NT2/D1 (cell line): ENCODE results near the gene KCNH3.

Experiments
- DNase-seq: peaks from one replicate; pipeline ENCODE4 v3.0.0-alpha.2; 2011; ENCODE audit warnings: low read depth, low spot score
- H3K27me3 ChIP-seq: 2 replicates; pipeline ENCODE4 v1.6.0; 2011; ENCODE audit warnings: mild to moderate bottlenecking; ENCODE audit not compliant: insufficient read length, insufficient read depth
- H3K36me3 ChIP-seq: 2 replicates; pipeline ENCODE4 v1.6.1; 2011; ENCODE audit warnings: mild to moderate bottlenecking, low read length, mixed read lengths; ENCODE audit not compliant: insufficient read depth, insufficient read length
- H3K4me1 ChIP-seq: 2 replicates; pipeline ENCODE4 v1.5.1; 2011; ENCODE audit not compliant: insufficient read depth, insufficient read length
- H3K4me3 ChIP-seq: 2 replicates; pipeline ENCODE4 v1.5.1; 2011; ENCODE audit warnings: low read depth; ENCODE audit not compliant: insufficient read length
- H3K9ac ChIP-seq: 2 replicates; pipeline ENCODE4 v1.6.0; 2011; ENCODE audit warnings: low read depth; ENCODE audit not compliant: insufficient read length
- H3K9me3 ChIP-seq: 2 replicates; pipeline ENCODE4 v1.5.1; 2011; ENCODE audit warnings: mild to moderate bottlenecking, low read length; ENCODE audit not compliant: insufficient read depth
- SUZ12 ChIP-seq: IDR thresholded peaks from 2 replicates; pipeline ENCODE4 v1.6.1; 2011; ENCODE audit not compliant: insufficient read length, insufficient read depth; ENCODE audit errors: extremely low read depth
- YY1 ChIP-seq: IDR thresholded peaks from 2 replicates; pipeline ENCODE4 v1.6.1; 2011; ENCODE audit not compliant: insufficient read length, insufficient read depth
- ZNF274 ChIP-seq: IDR thresholded peaks from 2 replicates; pipeline ENCODE4 v1.6.1; 2011; ENCODE audit warnings: mild to moderate bottlenecking, low read depth, low read length

KCNH3 gene

GRCh38 chr12:49537231-49537751 lies 1.5 kb upstream of the KCNH3 start:
- DNase-seq: no peak
- peak overlapping the region; percentile 51 for H3K4me3 ChIP-seq
- no peak for TF ChIP-seq YY1
- no peak for TF ChIP-seq ZNF274
- no peak for TF ChIP-seq SUZ12
- no peaks in the 10 kb centered on the region for H3K9me3 ChIP-seq
- H3K4me1 ChIP-seq: peaks cover 17% of the 10 kb centered on the region
- H3K27me3 ChIP-seq: peaks cover 61% of the 10 kb centered on the region
- peak overlapping the region; percentile 61 for H3K9ac ChIP-seq
- no peaks in the 10 kb centered on the region for H3K36me3 ChIP-seq

DNA sequence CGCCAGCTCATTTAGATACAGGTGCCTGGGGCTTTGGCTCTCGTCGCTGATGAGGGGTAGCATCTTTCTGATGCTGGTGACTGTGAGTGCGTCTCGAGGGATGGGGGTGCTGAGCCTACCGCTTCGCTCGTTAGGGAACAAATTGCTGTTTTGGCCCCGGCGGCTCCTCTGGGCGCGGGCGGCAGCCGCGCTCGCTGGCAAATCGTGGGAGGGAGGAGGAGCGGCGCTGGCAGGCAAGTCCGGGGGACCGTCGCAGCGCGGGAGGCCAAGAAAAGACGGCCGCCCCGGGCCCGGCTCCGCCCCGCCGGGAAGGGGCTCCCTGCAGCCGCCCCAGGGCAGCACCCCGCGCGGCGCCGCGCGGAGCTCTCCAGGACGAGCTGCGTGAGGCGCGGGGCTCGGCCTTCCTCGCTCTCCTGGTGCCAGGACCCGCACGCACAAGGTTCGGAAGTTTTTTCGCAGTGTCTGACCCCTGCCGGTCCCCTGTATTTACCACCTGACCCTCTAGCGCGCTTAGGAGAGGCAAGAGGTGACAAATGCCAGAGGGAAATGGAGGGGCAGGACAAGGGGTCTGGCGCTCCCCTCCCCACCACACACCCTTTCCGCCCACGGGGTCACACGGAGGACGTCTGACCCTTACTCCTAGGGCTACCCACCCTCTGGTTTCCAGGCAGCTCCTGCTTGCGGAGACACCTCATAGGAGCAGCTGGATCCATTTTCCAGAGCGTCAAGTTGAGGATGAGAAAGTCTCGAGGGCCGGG lies 899 bp upstream of the KCNH3 start:
- peak overlapping the region; percentile 64 for H3K9ac ChIP-seq
- peaks cover 61% of the 10 kb centered on the region for H3K27me3 ChIP-seq
- TF ChIP-seq YY1: no peak
- TF ChIP-seq SUZ12: peak; percentile 75

GRCh38 chr12:49539406-49540228 lies 787 bp downstream of the KCNH3 start:
- peaks cover 61% of the 10 kb centered on the region for H3K27me3 ChIP-seq
- H3K9me3 ChIP-seq: no peaks in the 10 kb centered on the region
- peak overlapping the region; percentile 45 for H3K4me3 ChIP-seq
- H3K4me1 ChIP-seq: peaks cover 24% of the 10 kb centered on the region
- TF ChIP-seq YY1 (no peak), SUZ12 (no peak), ZNF274 (no peak)
- H3K36me3 ChIP-seq: no peaks in the 10 kb centered on the region
- H3K9ac ChIP-seq: peak overlapping the region; percentile 46
- DNase-seq: no peak

More for the DNA sequence above, 899 bp upstream of the KCNH3 start:
- Histone ChIP-seq H3K4me3 (peak overlapping the region; percentile 51), H3K36me3 (no peaks in the 10 kb centered on the region), H3K9me3 (no peaks in the 10 kb centered on the region), H3K4me1 (peaks cover 17% of the 10 kb centered on the region)
- no peak for DNase-seq

- no peak for DNase-seq
These were observed 1.7 kb downstream of the KCNH3 start for GRCh38 chr12:49540229-49541139.

GRCh38 chr12:49541140-49541861 lies 2.5 kb downstream of the KCNH3 start:
- Histone ChIP-seq H3K9ac (no peak overlapping the region), H3K36me3 (no peaks in the 10 kb centered on the region), H3K4me3 (no peak overlapping the region), H3K9me3 (no peaks in the 10 kb centered on the region), H3K27me3 (peaks cover 46% of the 10 kb centered on the region), H3K4me1 (peaks cover 29% of the 10 kb centered on the region)
- TF ChIP-seq ZNF274 (no peak), SUZ12 (no peak), YY1 (no peak)
- no peak for DNase-seq

More at GRCh38 chr12:49540229-49541139, 1.7 kb downstream of the KCNH3 start:
- Histone ChIP-seq H3K4me1 (peaks cover 28% of the 10 kb centered on the region), H3K9me3 (no peaks in the 10 kb centered on the region), H3K36me3 (no peaks in the 10 kb centered on the region), H3K27me3 (peaks cover 54% of the 10 kb centered on the region), H3K4me3 (no peak overlapping the region), H3K9ac (no peak overlapping the region)
- no peak for TF ChIP-seq YY1
- no peak for TF ChIP-seq SUZ12
- no peak for TF ChIP-seq ZNF274

GRCh38 chr12:49541911-49542505 lies 3.2 kb downstream of the KCNH3 start:
- no peaks in the 10 kb centered on the region for H3K36me3 ChIP-seq
- H3K4me3 ChIP-seq: no peak overlapping the region
- no peaks in the 10 kb centered on the region for H3K9me3 ChIP-seq
- DNase-seq: no peak
- H3K9ac ChIP-seq: no peak overlapping the region
- peaks cover 39% of the 10 kb centered on the region for H3K27me3 ChIP-seq
- TF ChIP-seq YY1 (no peak), ZNF274 (no peak), SUZ12 (no peak)
- H3K4me1 ChIP-seq: peaks cover 33% of the 10 kb centered on the region
